EL (cell line): ENCODE measurements around the gene SIGLEC5.

Experiments
- DNase-seq: peaks from one replicate; pipeline ENCODE4 v3.0.0-alpha.2; 2016

The SIGLEC5 gene

GRCh38 chr19:51587264-51588191 lies 42.7 kb downstream of the SIGLEC5 start:
- DNase-seq, result no peak

- DNase-seq, result no peak
Observed at GRCh38 chr19:51586799-51587198, 43.4 kb downstream of the SIGLEC5 start.

GRCh38 chr19:51586103-51586728 lies 44.0 kb downstream of the SIGLEC5 start:
- DNase-seq, result no peak

- no peak for DNase-seq
Observed at GRCh38 chr19:51576850-51577249, 53.4 kb downstream of the SIGLEC5 start.

GRCh38 chr19:51573331-51573730 lies 56.9 kb downstream of the SIGLEC5 start:
- peak; percentile 58 for DNase-seq

- DNase-seq, result peak; percentile 92
Observed at GRCh38 chr19:51572908-51573307, 57.3 kb downstream of the SIGLEC5 start.

- peak; percentile 35 for DNase-seq
Observed at GRCh38 chr19:51572410-51572809, 57.8 kb downstream of the SIGLEC5 start.

GRCh38 chr19:51571599-51571998 lies 58.6 kb downstream of the SIGLEC5 start:
- peak; percentile 11 for DNase-seq

GRCh38 chr19:51570962-51571575 lies 59.1 kb downstream of the SIGLEC5 start, which contains the start of gene ZNF175:
TSS of gene ZNF175 (plus strand) at chr19:51571283. CDS start at chr19:51573330, 2,047 bp downstream.
- DNase-seq, result peak; percentile 97

GRCh38 chr19:51568456-51568855 lies 61.7 kb downstream of the SIGLEC5 start:
- peak; percentile 41 for DNase-seq

- no peak for DNase-seq
Observed at GRCh38 chr19:51567583-51567982, 62.6 kb downstream of the SIGLEC5 start.

GRCh38 chr19:51566489-51567100 lies 63.6 kb downstream of the SIGLEC5 start:
- DNase-seq, result peak; percentile 46

- peak; percentile 6 for DNase-seq
Observed at GRCh38 chr19:51565583-51565982, 64.6 kb downstream of the SIGLEC5 start.

- no peak for DNase-seq
Observed at GRCh38 chr19:51564791-51565190, 65.4 kb downstream of the SIGLEC5 start.
